Daoy (cell line): ENCODE data around the gene PMF1. TPM values are rescaled to one million over a fixed set of nuclear protein-coding genes. Genes with fewer than 3 reads are reported as not detected.
A peak's percentile ranks its signal among the peaks of the same experiment; 100 is the strongest.
"Not testable (repeated sequence)": the region's sequence is repeated elsewhere in the genome, so short reads cannot be mapped to it uniquely, and the experiment has no call there.

Experiments used
- DNase-seq: peaks from one replicate; pipeline ENCODE4 v3.0.0-alpha.2; 2015; ENCODE audit warnings: low read depth
- total RNA-seq: library from RNA; depleted of rRNA; stranded (reverse); fragments of >200 nt; shearing (Covaris generic); gene quantifications from 2 replicates; pipeline ENCODE4 v1.2.3, GENCODE V29; 2014; rRNA removed

PMF1 gene
- 84.6 and 91.3 TPM in 2 replicates for total RNA-seq

GRCh38 chr1:156212833-156213643 is at the start of gene PMF1:
Gene PMF1, plus strand, starts transcription at chr1:156213007. Its CDS starts 9 bp downstream, at chr1:156213016.
- peak; percentile 98 for DNase-seq

GRCh38 chr1:156163712-156164111 is 49.1 kb upstream of the PMF1 start:
- no peak for DNase-seq

- DNase-seq = no peak
These were observed 48.5 kb upstream of the PMF1 start for GRCh38 chr1:156164125-156164831.

- DNase-seq = peak; percentile 50
These were observed 47.7 kb upstream of the PMF1 start for GRCh38 chr1:156165083-156165482.

- no peak for DNase-seq
These were observed 45.3 kb upstream of the PMF1 start for GRCh38 chr1:156167536-156167935.

GRCh38 chr1:156172696-156173470 is 39.9 kb upstream of the PMF1 start:
- DNase-seq = no peak

GRCh38 chr1:156176610-156177210 is 36.1 kb upstream of the PMF1 start:
- no peak for DNase-seq

- DNase-seq = no peak
These were observed 34.7 kb upstream of the PMF1 start for GRCh38 chr1:156177919-156178654.

GRCh38 chr1:156180471-156180870 is 32.3 kb upstream of the PMF1 start:
- no peak for DNase-seq

GRCh38 chr1:156181391-156181924 is 31.3 kb upstream of the PMF1 start:
- not testable (repeated sequence) for DNase-seq

GRCh38 chr1:156182010-156182779 is 30.6 kb upstream of the PMF1 start:
- DNase-seq = not testable (repeated sequence)

GRCh38 chr1:156186347-156187177 is 26.2 kb upstream of the PMF1 start:
- not testable (repeated sequence) for DNase-seq

GRCh38 chr1:156190265-156190664 is 22.5 kb upstream of the PMF1 start:
- DNase-seq = not testable (repeated sequence)

- no peak for DNase-seq
These were observed 21.4 kb upstream of the PMF1 start for GRCh38 chr1:156191292-156191964.

GRCh38 chr1:156193208-156193487 is 19.7 kb upstream of the PMF1 start:
- DNase-seq = no peak

- peak; percentile 99 for DNase-seq
These were observed 19.1 kb upstream of the PMF1 start, which contains the start of gene SLC25A44 for GRCh38 chr1:156193488-156194299. Gene SLC25A44, plus strand, starts transcription at chr1:156194104. Its CDS starts 5,744 bp downstream, at chr1:156199848.

GRCh38 chr1:156194300-156194652 is 18.5 kb upstream of the PMF1 start:
- DNase-seq = peak; percentile 14

GRCh38 chr1:156195853-156196252 is 17.0 kb upstream of the PMF1 start:
- no peak for DNase-seq
